K562 (cell line): ENCODE results near the gene RNU6-9. TPM values are rescaled to one million over a fixed set of nuclear protein-coding genes. Genes with fewer than 3 reads are reported as not detected.

Experiments
- ATAC-seq: fragments of 200-7000 bp; cut with Tn5 transposase; 3 replicates; pipeline ENCODE4 v1.9.1; 2020; ENCODE audit warnings: moderate library complexity
- BruUV-seq: library from RNA; stranded (reverse); fragments of 400-500 nt; replicated peaks from 2 replicates; lab custom pipeline; 2021; lab: Mats Ljungman, UMichigan
- CTCF ChIA-PET: fragments of 300-600 bp; formaldehyde crosslinking; extraction: SDS; loops from one replicate; lab custom pipeline; 2021; ENCODE audit warnings: low intra/inter-chr PET ratio; lab: Yijun Ruan, JAX
- POLR2A ChIA-PET: fragments of 300-600, 350-650 bp; sonication (Branson Sonifier 250); formaldehyde crosslinking; extraction: SDS; loops from one replicate; lab custom pipeline; 2021; ENCODE audit warnings: antibody characterized with exemption, inconsistent platforms; lab: Yijun Ruan, JAX
- DNase-seq, 4 experiments: peaks; one replicate each; pipeline versions ENCODE4 v3.0.0 to v3.0.0-alpha.2; 2011 to 2018; ENCODE audit warnings: low spot score in 3 of 4, mixed read lengths in 3 of 4; ENCODE audit errors: extremely low read depth in 1 of 4
- FAIRE-seq: peaks from 2 replicates; lab custom pipeline; 2011; peaks lifted over from hg19 to GRCh38; lab: Jason Lieb, UNC
- H2AFZ ChIP-seq: 2 replicates; pipeline ENCODE4 v1.6.0; 2011; ENCODE audit warnings: low read depth, low read length, control low read depth, inconsistent platforms
- H3K27ac ChIP-seq: fragments of 200-600 bp; 3 replicates; pipeline ENCODE4 v1.8.0; 2011; ENCODE audit warnings: low read depth, mild to moderate bottlenecking, control low read depth, inconsistent platforms, low read length, moderate library complexity, mixed read lengths; ENCODE audit errors: extremely low read depth
- H3K27me3 ChIP-seq, 2 experiments: fragments of 300-600 bp in 1 of 2; 2 replicates in 1 of 2; 3 replicates in 1 of 2; pipeline versions ENCODE4 v1.6.0 to v1.8.0; 2011; ENCODE audit warnings: inconsistent platforms in 2 of 2, low read length in 2 of 2, mild to moderate bottlenecking in 1 of 2, mixed read lengths in 1 of 2, moderate library complexity in 1 of 2; ENCODE audit not compliant: control insufficient read depth in 2 of 2, insufficient read depth in 2 of 2
- H3K36me3 ChIP-seq: fragments of 300-600 bp; 3 replicates; pipeline ENCODE4 v1.8.0; 2011; ENCODE audit warnings: mild to moderate bottlenecking, low read length, inconsistent platforms; ENCODE audit not compliant: control insufficient read depth, insufficient read depth
- H3K4me1 ChIP-seq, 2 experiments: fragments of 200-600 bp in 1 of 2; replicated peaks in 1 of 2; 2 replicates in 1 of 2; 3 replicates in 1 of 2; pipeline versions ENCODE4 v1.5.1 to v1.8.0; 2011; ENCODE audit warnings: inconsistent platforms in 2 of 2, low read length in 2 of 2, mild to moderate bottlenecking in 1 of 2, mixed read lengths in 1 of 2, moderate library complexity in 1 of 2; ENCODE audit not compliant: control insufficient read depth in 2 of 2, insufficient read depth in 2 of 2
- H3K4me2 ChIP-seq: 2 replicates; pipeline ENCODE4 v1.6.1; 2011; ENCODE audit warnings: low read length, control low read depth, inconsistent platforms, mixed read lengths; ENCODE audit not compliant: insufficient read depth
- H3K4me3 ChIP-seq: fragments of 200-600 bp; sonication (generic), shearing (Covaris generic); 2 replicates; pipeline ENCODE4 v1.5.1; 2016; ENCODE audit warnings: control low read depth, inconsistent platforms
- H3K79me2 ChIP-seq: fragments of 200-600 bp; 3 replicates; pipeline ENCODE4 v1.8.0; 2011; ENCODE audit warnings: low read length, inconsistent platforms; ENCODE audit not compliant: control insufficient read depth, insufficient read depth
- H3K9ac ChIP-seq, 2 experiments: 2 replicates each; pipeline versions ENCODE4 v1.6.0 to v1.6.1; 2011; ENCODE audit warnings: low read depth in 2 of 2, low read length in 2 of 2, control low read depth in 1 of 2, inconsistent platforms in 1 of 2, mild to moderate bottlenecking in 1 of 2, mixed read lengths in 1 of 2; ENCODE audit not compliant: insufficient read depth in 1 of 2
- H3K9me1 ChIP-seq: one replicate; pipeline ENCODE4 v1.6.0; 2011; ENCODE audit warnings: inconsistent platforms, mild to moderate bottlenecking, low read length, moderate library complexity; ENCODE audit not compliant: control insufficient read depth, insufficient read depth
- H3K9me3 ChIP-seq: replicated peaks from 2 replicates; pipeline ENCODE4 v1.5.1; 2011; ENCODE audit warnings: low read depth, low read length, inconsistent platforms; ENCODE audit not compliant: control insufficient read depth, insufficient read depth
- H4K20me1 ChIP-seq: replicated peaks from 2 replicates; pipeline ENCODE4 v1.6.1; 2011; ENCODE audit warnings: low read length, inconsistent platforms, mixed read lengths; ENCODE audit not compliant: control insufficient read depth, insufficient read depth
- BCOR ChIP-seq: fragments of 450-650 bp; IDR thresholded peaks from 2 replicates; pipeline ENCODE4 v1.6.1; 2016
- DMBX1 ChIP-seq: fragments of 250-450 bp; sonication (Bioruptor Pico); IDR thresholded peaks from 2 replicates; pipeline ENCODE4 v1.8.0; 2022; ENCODE audit warnings: inconsistent platforms, mild to moderate bottlenecking, moderate library complexity, borderline replicate concordance
- FOXP1 ChIP-seq: sonication (generic); formaldehyde crosslinking; IDR thresholded peaks from 2 replicates; pipeline ENCODE4 v1.8.0; 2022; ENCODE audit warnings: mild to moderate bottlenecking, missing genetic modification reagents
- KDM1A ChIP-seq, 2 experiments: fragments of 450-650 bp; IDR thresholded peaks; 2 replicates each; pipeline ENCODE4 v1.6.1; 2016; ENCODE audit warnings: mild to moderate bottlenecking in 2 of 2
- NFATC3 ChIP-seq: fragments of 450-650 bp; IDR thresholded peaks from 2 replicates; pipeline ENCODE4 v1.6.1; 2017; ENCODE audit warnings: mild to moderate bottlenecking
- POU5F1 ChIP-seq: fragments of 150-350 bp; IDR thresholded peaks from 2 replicates; pipeline ENCODE4 v1.6.1; 2014; ENCODE audit warnings: borderline replicate concordance, low read length, low read depth, mild to moderate bottlenecking; ENCODE audit not compliant: partially characterized antibody
- RBM25 ChIP-seq: fragments of 200-400 bp; formaldehyde crosslinking; IDR thresholded peaks from 2 replicates; pipeline ENCODE4 v1.6.1; 2018; ENCODE audit warnings: low read length, low read depth, moderate library complexity; ENCODE audit not compliant: severe bottlenecking
- TFAM ChIP-seq: fragments of 250-450 bp; sonication (Bioruptor Pico); conservative IDR thresholded peaks from 2 replicates; pipeline ENCODE4 v1.5.0; 2021; ENCODE audit warnings: mild to moderate bottlenecking, moderate library complexity
- ZNF444 ChIP-seq: fragments of 250-450 bp; sonication (Bioruptor Pico); IDR thresholded peaks from 2 replicates; pipeline ENCODE4 v1.4.0; 2020; ENCODE audit warnings: mild to moderate bottlenecking, moderate library complexity
- WGBS: fragments of 100-300 bp; shearing (Covaris generic); methylation state at CpG from one replicate; pipeline ENCODE4 v1.1.6; 2016; ENCODE audit warnings: low coverage, mixed read lengths; ENCODE audit not compliant: insufficient coverage; ENCODE audit errors: missing lambda C conversion rate; 5-methylcytosine and 5-hydroxymethylcytosine counted together
- in situ Hi-C: fragments of 300-500 bp; cut with MboI; formaldehyde crosslinking; loops from 4 replicates; pipeline ENCODE4 v1.15.0; 2018; ENCODE audit warnings: inconsistent platforms, mixed read lengths
- intact Hi-C: fragments of 100-400 bp; cut with micrococcal nuclease; formaldehyde crosslinking; loops from 2 replicates; pipeline ENCODE4 v1.14.2; 2022
- polyA plus RNA-seq, 8 experiments: library from polyadenylated mRNA; depleted of rRNA in 4 of 8; stranded (reverse) in 5 of 8; unstranded in 3 of 8; fragments of >200 nt; fragmentation: Nextera tagmentation in 2 of 8; fragmentation: Illumina TruSeq in 1 of 8; extraction: Ambion mirVana in 2 of 8; extraction: Trizol in 1 of 8; gene quantifications; 2 replicates each; pipeline versions ENCODE4 v1.2.1 to v1.2.3, GENCODE V29; 2011 to 2014; ENCODE audit warnings: inconsistent platforms in 1 of 8, missing spikeins in 1 of 8
- total RNA-seq, 7 experiments: library from RNA; depleted of rRNA in 6 of 7; stranded (reverse); fragments of >200 nt in 6 of 7; fragmentation: Illumina TruSeq in 2 of 7; extraction: Trizol in 2 of 7; gene quantifications; 2 replicates each; pipeline versions ENCODE4 v1.2.1 to v1.2.3, GENCODE V29; 2011 to 2021; ENCODE audit warnings: low replicate concordance in 1 of 7

The RNU6-9 gene
- total and polyA plus RNA-seq, 9 of the 15 experiments (the other 6 are each of a cell fraction or from before 2014, with no cell fraction given): not detected

GRCh38 chr19:858284-858683 lies 35.0 kb upstream of the RNU6-9 start:
- no peaks in the 10 kb centered on the region for H3K9me3 ChIP-seq
- CTCF ChIA-PET: interaction anchor here (0.5 kb wide), 1 partner anchor 124 kb away, joined by 3 read pairs; no protein-coding TSS in a partner anchor
- DNase-seq: no peak
- H3K4me3 ChIP-seq: no peak overlapping the region
- H4K20me1 ChIP-seq: no peaks in the 10 kb centered on the region
- peaks cover 7% of the 10 kb centered on the region for H3K79me2 ChIP-seq
- no peak overlapping the region for H3K9ac ChIP-seq
- TF ChIP-seq FOXP1 (CRISPR knock-in tag): no peak
- TF ChIP-seq RBM25: peak; percentile 21
- no peak for TF ChIP-seq ZNF444
- peak; percentile 56 for TF ChIP-seq BCOR
- TF ChIP-seq TFAM: no peak
- no peak for TF ChIP-seq POU5F1
- peak in 1 of 2 experiments; percentile 26; a peak in 2 of 4 replicates for TF ChIP-seq KDM1A (IDR thresholded peaks at IDR 0.05)
- TF ChIP-seq DMBX1 (CRISPR knock-in tag): no peak
- no peak for TF ChIP-seq NFATC3
- TF ChIP-seq, all 486 proteins: peak for 3
- H3K27ac ChIP-seq: no peak overlapping the region
- peaks cover 18 to 58% of the 10 kb centered on the region in 2 experiments for H3K4me1 ChIP-seq
- H2AFZ ChIP-seq: no peak overlapping the region
- intact Hi-C loops: no loop called here
- H3K9me1 ChIP-seq: no peaks in the 10 kb centered on the region
- ATAC-seq (no peak), FAIRE-seq (no peak)
- BruUV-seq: no TSS peak
- no peaks in the 10 kb centered on the region for H3K27me3 ChIP-seq
- 69% methylated on average over 9 of the region's 9 CpGs for whole genome bisulfite sequencing
- no peaks in the 10 kb centered on the region for H3K36me3 ChIP-seq
- POLR2A ChIA-PET: interaction anchor here (1.0 kb wide), 1 partner anchor 10 kb away, joined by 3 read pairs; no protein-coding TSS in a partner anchor
- in situ Hi-C loops: loop anchor here (5.0 kb wide), 1 partner anchor 91 kb away; no protein-coding TSS in a partner anchor
- no peak overlapping the region for H3K4me2 ChIP-seq
